ENCODE results near the gene DISP2. TPM values are rescaled to one million over a fixed set of nuclear protein-coding genes. Genes with fewer than 3 reads are reported as not detected.

The DISP2 gene
- polyA plus RNA-seq, 1 experiment, result 0.11 TPM

DNA sequence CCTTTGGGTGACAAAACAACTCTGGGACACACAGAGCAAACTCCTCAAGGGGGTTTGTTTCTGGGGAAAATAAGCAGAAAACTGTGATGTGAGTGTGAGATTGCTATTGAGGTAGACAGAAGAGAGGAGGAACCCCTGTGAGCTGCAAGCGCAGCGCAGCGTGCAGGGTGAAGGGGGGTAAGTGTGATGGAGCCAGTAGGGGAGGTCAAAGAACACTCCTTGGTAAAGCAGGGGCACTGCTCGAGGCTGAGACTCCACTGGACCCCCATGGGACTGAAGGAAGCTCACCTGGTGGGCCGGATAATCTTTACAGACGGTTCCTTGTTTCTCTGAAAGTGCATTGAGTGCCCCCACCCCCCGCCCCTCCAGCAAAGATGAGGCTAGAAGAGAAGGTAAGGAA, 27.0 kb upstream of the DISP2 start:
- DNase-seq (ENCODE audit: low read depth, low spot score), result no peak
- TF ChIP-seq, protein P1, sequence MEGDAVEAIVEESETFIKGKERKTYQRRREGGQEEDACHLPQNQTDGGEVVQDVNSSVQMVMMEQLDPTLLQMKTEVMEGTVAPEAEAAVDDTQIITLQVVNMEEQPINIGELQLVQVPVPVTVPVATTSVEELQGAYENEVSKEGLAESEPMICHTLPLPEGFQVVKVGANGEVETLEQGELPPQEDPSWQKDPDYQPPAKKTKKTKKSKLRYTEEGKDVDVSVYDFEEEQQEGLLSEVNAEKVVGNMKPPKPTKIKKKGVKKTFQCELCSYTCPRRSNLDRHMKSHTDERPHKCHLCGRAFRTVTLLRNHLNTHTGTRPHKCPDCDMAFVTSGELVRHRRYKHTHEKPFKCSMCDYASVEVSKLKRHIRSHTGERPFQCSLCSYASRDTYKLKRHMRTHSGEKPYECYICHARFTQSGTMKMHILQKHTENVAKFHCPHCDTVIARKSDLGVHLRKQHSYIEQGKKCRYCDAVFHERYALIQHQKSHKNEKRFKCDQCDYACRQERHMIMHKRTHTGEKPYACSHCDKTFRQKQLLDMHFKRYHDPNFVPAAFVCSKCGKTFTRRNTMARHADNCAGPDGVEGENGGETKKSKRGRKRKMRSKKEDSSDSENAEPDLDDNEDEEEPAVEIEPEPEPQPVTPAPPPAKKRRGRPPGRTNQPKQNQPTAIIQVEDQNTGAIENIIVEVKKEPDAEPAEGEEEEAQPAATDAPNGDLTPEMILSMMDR (IDR thresholded peaks at IDR 0.05; ENCODE audit: low read depth, low read length), result no peak
- H3K4me3 ChIP-seq (ENCODE audit: low read depth, low read length), result no peak overlapping the region
- H3K27ac ChIP-seq (ENCODE audit: low read depth, low read length), result no peak overlapping the region
- CTCF ChIA-PET, result interaction anchor here (2.3 kb wide), 1 partner anchor 13 kb away, joined by 10 read pairs; no protein-coding TSS in a partner anchor
- POLR2A ChIA-PET, result interaction anchor here (1.3 to 7.6 kb wide), 2 partner anchors 9 to 13 kb away, joined by 5 to 101 read pairs; partner anchors contain the start of gene CCDC9B
- no peaks in the 10 kb centered on the region for H3K9me3 ChIP-seq (ENCODE audit: control insufficient read depth, insufficient read depth, low read length)
- H3K27me3 ChIP-seq (ENCODE audit: control insufficient read depth, insufficient read depth, low read length), result no peaks in the 10 kb centered on the region

DNA sequence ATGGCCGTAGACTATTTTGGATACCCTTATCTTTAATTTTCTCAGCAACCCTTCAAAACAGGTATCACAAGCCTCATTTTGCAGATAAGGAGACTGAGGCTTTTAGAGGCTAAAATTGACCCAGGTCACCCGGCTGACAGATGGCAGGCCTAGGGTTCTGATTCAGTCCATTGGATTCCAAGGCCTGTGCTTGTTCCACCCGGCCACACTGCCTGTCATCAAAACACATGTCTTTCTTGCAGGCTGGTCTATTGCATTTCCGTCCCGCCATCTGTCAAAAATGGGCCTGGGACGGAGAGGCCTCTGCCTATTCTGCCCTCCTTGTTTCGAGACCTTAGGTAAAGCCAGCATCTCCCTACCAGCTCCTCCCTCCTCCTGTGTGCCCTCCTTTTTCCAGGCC, 26.4 kb upstream of the DISP2 start:
- CTCF ChIA-PET, result interaction anchor here (1.0 to 2.3 kb wide), 4 partner anchors 9 to 115 kb away, joined by 3 to 10 read pairs (median 6); no protein-coding TSS in a partner anchor
- Histone ChIP-seq H3K4me3 (ENCODE audit: low read depth, low read length) (no peak overlapping the region), H3K9me3 (ENCODE audit: control insufficient read depth, insufficient read depth, low read length) (no peaks in the 10 kb centered on the region), H3K27me3 (ENCODE audit: control insufficient read depth, insufficient read depth, low read length) (no peaks in the 10 kb centered on the region), H3K27ac (ENCODE audit: low read depth, low read length) (no peak overlapping the region)
- DNase-seq (ENCODE audit: low read depth, low spot score), result no peak
- TF ChIP-seq, protein P1 (IDR thresholded peaks at IDR 0.05; ENCODE audit: low read depth, low read length), result no peak
- POLR2A ChIA-PET, result interaction anchor here (1.3 to 7.6 kb wide), 2 partner anchors 8 to 13 kb away, joined by 5 to 101 read pairs; partner anchors contain the start of gene CCDC9B

DNA sequence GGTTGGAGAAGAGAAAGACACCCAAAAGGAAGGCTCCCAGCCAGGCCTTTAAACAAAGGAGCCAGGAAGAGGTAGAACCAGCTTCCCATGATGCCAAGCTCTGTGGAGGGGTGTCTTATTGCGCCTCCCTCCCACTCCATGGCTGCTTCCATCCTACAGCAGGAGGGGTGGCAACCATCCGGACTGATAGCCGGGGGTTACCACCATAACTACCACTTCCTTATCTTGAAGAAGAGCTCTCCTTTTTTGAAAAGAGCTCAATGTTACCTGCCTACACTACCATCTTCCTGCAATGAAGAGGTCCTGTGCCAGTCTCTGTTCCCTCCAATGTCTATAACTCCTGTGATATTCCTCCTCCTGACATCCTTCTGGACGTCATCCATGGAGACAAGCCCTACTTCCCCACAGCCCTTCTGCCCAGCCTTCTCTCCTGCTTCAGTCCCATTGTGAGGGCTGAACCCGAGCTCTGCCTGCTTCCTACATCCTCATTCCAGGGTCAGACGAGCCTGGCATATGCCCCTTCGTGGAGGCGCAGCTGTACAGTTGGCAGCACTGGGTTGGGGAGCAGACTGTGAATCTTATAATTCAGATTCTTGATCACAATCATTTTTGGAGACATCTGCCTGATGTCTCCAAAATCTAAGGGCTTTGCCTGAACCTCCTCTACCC, 25.8 kb upstream of the DISP2 start:
- TF ChIP-seq, protein P1 (IDR thresholded peaks at IDR 0.05; ENCODE audit: low read depth, low read length), result no peak
- Histone ChIP-seq H3K27ac (ENCODE audit: low read depth, low read length) (no peak overlapping the region), H3K27me3 (ENCODE audit: control insufficient read depth, insufficient read depth, low read length) (no peaks in the 10 kb centered on the region), H3K9me3 (ENCODE audit: control insufficient read depth, insufficient read depth, low read length) (no peaks in the 10 kb centered on the region), H3K4me3 (ENCODE audit: low read depth, low read length) (no peak overlapping the region)
- ChIA-PET POLR2A (interaction anchor here (1.5 kb wide), 1 partner anchor 73 kb away, joined by 4 read pairs; the partner anchor contains the start of gene IVD), CTCF (interaction anchor here (0.8 to 2.3 kb wide), 5 partner anchors 9 to 115 kb away, joined by 3 to 10 read pairs (median 4); no protein-coding TSS in a partner anchor)
- no peak for DNase-seq (ENCODE audit: low read depth, low spot score)

DNA sequence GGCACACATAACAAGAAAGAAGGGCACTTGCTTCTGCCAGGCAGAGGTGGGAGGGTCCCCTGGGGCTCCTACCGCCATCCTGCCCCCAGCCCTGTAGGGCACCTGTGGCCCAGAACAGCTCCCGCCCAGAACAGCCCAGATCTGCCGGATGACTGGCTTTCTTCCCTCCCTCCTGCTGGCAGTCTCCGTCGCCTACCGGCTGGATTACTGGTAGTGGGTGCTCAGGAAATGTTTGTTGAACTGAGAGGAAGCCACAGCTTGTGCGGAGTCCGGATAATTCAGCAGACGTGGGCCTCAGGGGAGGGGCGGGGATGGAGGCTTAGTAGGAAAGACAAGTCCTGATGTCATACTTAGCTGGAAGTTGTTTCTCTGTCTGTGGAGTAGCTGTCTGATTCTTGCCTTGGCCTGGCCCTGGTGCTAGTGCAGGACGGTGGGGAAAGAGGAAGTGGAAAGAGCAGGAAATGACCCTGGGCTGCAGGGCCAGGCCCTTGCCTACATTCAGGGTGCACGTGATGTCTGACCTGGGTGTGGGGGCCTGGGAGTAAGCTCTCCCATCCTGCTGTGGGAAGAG, 24.0 kb upstream of the DISP2 start:
- DNase-seq (ENCODE audit: low read depth, low spot score), result no peak
- TF ChIP-seq, protein P1 (IDR thresholded peaks at IDR 0.05; ENCODE audit: low read depth, low read length), result no peak

DNA sequence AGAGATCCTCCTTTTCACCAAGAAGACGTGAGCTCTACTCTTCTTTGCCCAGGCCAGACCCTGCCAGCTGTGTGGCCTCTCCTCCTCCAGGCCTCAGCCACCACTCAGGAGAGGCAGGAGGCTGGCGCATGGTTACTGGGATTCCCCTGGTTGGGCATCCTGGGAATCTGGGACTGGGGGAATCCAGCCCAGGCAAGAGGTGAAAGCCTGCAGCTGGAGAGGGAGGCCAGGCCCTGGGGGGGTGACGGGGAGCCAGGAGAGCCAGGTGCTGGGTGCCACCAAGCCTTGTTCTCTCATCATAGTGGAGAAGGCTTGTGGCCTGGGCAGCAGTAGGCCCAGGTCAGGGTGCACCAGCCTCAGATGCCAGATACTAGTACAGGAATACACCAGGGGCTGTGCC, 23.5 kb upstream of the DISP2 start:
- ChIA-PET POLR2A (no interaction called here), CTCF (interaction anchor here (1.2 to 8.6 kb wide), 2 partner anchors 10 to 13 kb away, joined by 4 to 85 read pairs; partner anchors contain the start of gene INAFM2)
- no peak for DNase-seq (ENCODE audit: low read depth, low spot score)
- Histone ChIP-seq H3K27me3 (ENCODE audit: control insufficient read depth, insufficient read depth, low read length) (no peaks in the 10 kb centered on the region), H3K9me3 (ENCODE audit: control insufficient read depth, insufficient read depth, low read length) (no peaks in the 10 kb centered on the region), H3K27ac (ENCODE audit: low read depth, low read length) (peak overlapping the region; percentile 73), H3K4me3 (ENCODE audit: low read depth, low read length) (no peak overlapping the region)
- TF ChIP-seq, protein P1 (IDR thresholded peaks at IDR 0.05; ENCODE audit: low read depth, low read length), result no peak

More for the DNA sequence above, 24.0 kb upstream of the DISP2 start:
- H3K27ac ChIP-seq (ENCODE audit: low read depth, low read length), result peak overlapping the region; percentile 73
- ChIA-PET CTCF (interaction anchor here (1.2 to 8.6 kb wide), 2 partner anchors 10 to 13 kb away, joined by 4 to 85 read pairs; partner anchors contain the start of gene INAFM2), POLR2A (no interaction called here)
- no peak overlapping the region for H3K4me3 ChIP-seq (ENCODE audit: low read depth, low read length)
- no peaks in the 10 kb centered on the region for H3K27me3 ChIP-seq (ENCODE audit: control insufficient read depth, insufficient read depth, low read length)
- no peaks in the 10 kb centered on the region for H3K9me3 ChIP-seq (ENCODE audit: control insufficient read depth, insufficient read depth, low read length)

All from AG04450 (cell line).